ENCODE data around the gene ZBTB16. TPM values are rescaled to one million over a fixed set of nuclear protein-coding genes. Genes with fewer than 3 reads are reported as not detected.

The ZBTB16 gene
- total RNA-seq, 3 donors from 2014 or later (not counting 1 experiment from before 2014, with no cell fraction given): 104 to 224 (median 156) TPM

DNA sequence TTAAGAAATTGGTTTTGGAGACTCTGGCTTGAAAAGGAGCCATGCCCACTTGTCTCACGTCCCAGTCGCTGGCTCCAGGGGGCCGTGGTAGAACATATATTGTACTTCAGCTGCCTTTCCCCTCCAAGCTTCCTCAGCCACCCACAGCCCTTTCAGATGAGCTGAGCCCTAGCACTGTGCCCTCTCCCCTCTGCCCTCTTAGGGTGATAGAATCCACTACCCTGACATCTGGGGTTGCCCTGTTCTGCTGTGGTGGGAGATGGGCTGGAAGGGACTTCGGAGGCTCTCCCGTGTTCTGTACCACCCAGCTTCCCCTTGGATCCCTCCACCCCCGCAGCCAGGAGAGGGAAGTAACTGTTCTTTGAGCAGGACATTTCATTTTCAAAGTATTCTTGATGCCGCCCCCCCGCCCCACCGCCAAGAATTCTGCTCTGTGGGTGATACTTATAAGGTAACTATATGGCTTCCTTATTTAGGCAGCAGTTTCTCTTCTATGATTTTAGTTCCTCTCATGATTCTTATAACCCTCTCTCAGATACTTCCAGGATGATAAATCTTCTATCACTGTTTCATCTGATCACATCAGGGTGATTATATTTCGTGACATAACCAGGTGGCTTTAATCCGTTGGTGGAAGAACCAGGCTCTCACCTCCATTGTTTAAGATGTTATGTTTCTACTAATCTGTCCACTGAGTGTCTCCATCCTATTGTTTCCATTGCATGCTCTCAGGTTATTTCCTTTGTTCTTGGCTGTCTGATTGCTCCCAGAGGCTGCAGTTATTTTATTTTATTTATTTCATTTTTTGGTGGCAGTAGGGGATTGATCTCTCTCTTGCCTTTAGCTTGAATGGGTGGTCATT lies 24.1 kb downstream of the ZBTB16 start:
- H3K27ac Mint-ChIP-seq: peak overlapping the region; percentile 89 to 100
- H3K4me1 Mint-ChIP-seq: peaks cover 99% of the 10 kb centered on the region in 2 donors
- Histone ChIP-seq H3K4me1 (ENCODE audit: control insufficient read depth, insufficient read depth, low read length) (peaks cover 97% of the 10 kb centered on the region), H3K27ac (ENCODE audit: low read length) (peak overlapping the region; percentile 66), H3K36me3 (ENCODE audit: control insufficient read depth, insufficient read depth, low read length) (no peaks in the 10 kb centered on the region), H3K9me3 (ENCODE audit: control insufficient read depth, insufficient read depth, low read length) (no peaks in the 10 kb centered on the region), H3K27me3 (ENCODE audit: control insufficient read depth, insufficient read depth, low read length) (no peaks in the 10 kb centered on the region), H3K4me3 (ENCODE audit: low read length) (no peak overlapping the region)
- TF ChIP-seq, protein P1, sequence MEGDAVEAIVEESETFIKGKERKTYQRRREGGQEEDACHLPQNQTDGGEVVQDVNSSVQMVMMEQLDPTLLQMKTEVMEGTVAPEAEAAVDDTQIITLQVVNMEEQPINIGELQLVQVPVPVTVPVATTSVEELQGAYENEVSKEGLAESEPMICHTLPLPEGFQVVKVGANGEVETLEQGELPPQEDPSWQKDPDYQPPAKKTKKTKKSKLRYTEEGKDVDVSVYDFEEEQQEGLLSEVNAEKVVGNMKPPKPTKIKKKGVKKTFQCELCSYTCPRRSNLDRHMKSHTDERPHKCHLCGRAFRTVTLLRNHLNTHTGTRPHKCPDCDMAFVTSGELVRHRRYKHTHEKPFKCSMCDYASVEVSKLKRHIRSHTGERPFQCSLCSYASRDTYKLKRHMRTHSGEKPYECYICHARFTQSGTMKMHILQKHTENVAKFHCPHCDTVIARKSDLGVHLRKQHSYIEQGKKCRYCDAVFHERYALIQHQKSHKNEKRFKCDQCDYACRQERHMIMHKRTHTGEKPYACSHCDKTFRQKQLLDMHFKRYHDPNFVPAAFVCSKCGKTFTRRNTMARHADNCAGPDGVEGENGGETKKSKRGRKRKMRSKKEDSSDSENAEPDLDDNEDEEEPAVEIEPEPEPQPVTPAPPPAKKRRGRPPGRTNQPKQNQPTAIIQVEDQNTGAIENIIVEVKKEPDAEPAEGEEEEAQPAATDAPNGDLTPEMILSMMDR (IDR thresholded peaks at IDR 0.05): no peak
- WGBS (ENCODE audit: insufficient coverage): 25% methylated on average over 6 of the region's 11 CpGs
- intact Hi-C loops (cut with micrococcal nuclease): loop anchor here (5.0 kb wide), 1 partner anchor 49 kb away; no protein-coding TSS in a partner anchor
- no peaks in the 10 kb centered on the region for H3K36me3 Mint-ChIP-seq
- no peaks in the 10 kb centered on the region for H3K9me3 Mint-ChIP-seq
- ATAC-seq: no peak
- H3K27me3 Mint-ChIP-seq (ENCODE audit: low read depth in 2 of 2): no peaks in the 10 kb centered on the region
- H3K4me3 Mint-ChIP-seq: peak overlapping the region; percentile 78
- DNase-seq: no peak

DNA sequence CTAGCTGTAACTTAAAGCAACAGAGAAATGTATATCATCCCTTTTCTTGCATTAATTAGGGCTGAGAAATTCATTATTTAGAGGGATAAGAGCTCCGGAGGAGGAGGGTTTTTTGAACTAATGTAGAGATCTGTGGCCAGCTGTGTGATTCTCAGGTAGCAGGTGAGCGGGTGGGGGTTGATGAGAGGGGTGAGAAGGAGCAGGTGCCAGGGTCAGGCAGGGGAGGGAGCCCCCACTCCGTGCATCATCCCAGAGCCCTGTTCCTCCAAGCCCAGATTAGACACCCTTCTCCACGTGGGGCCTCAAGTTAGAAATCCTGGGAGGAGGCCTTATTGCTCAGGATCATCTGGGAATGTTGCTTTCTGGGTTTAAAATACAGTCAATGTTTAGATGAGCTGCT lies 24.9 kb downstream of the ZBTB16 start:
- Histone ChIP-seq H3K27ac (ENCODE audit: low read length) (no peak overlapping the region), H3K9me3 (ENCODE audit: control insufficient read depth, insufficient read depth, low read length) (no peaks in the 10 kb centered on the region), H3K36me3 (ENCODE audit: control insufficient read depth, insufficient read depth, low read length) (no peaks in the 10 kb centered on the region), H3K4me3 (ENCODE audit: low read length) (no peak overlapping the region), H3K4me1 (ENCODE audit: control insufficient read depth, insufficient read depth, low read length) (peaks cover 96% of the 10 kb centered on the region), H3K27me3 (ENCODE audit: control insufficient read depth, insufficient read depth, low read length) (no peaks in the 10 kb centered on the region)
- Mint-ChIP-seq H3K4me1 (peaks cover 99% of the 10 kb centered on the region in 2 donors), H3K4me3 (peak overlapping the region; percentile 78), H3K27ac (peak overlapping the region; percentile 89 to 100), H3K9me3 (no peaks in the 10 kb centered on the region), H3K36me3 (no peaks in the 10 kb centered on the region), H3K27me3 (ENCODE audit: low read depth in 2 of 2) (no peaks in the 10 kb centered on the region)
- 88% methylated on average over 2 of the region's 4 CpGs for WGBS (ENCODE audit: insufficient coverage)
- TF ChIP-seq, protein P1 (IDR thresholded peaks at IDR 0.05): no peak
- no peak for ATAC-seq
- intact Hi-C loops (cut with micrococcal nuclease): loop anchor here (5.0 kb wide), 1 partner anchor 48 kb away; no protein-coding TSS in a partner anchor
- DNase-seq: no peak

DNA sequence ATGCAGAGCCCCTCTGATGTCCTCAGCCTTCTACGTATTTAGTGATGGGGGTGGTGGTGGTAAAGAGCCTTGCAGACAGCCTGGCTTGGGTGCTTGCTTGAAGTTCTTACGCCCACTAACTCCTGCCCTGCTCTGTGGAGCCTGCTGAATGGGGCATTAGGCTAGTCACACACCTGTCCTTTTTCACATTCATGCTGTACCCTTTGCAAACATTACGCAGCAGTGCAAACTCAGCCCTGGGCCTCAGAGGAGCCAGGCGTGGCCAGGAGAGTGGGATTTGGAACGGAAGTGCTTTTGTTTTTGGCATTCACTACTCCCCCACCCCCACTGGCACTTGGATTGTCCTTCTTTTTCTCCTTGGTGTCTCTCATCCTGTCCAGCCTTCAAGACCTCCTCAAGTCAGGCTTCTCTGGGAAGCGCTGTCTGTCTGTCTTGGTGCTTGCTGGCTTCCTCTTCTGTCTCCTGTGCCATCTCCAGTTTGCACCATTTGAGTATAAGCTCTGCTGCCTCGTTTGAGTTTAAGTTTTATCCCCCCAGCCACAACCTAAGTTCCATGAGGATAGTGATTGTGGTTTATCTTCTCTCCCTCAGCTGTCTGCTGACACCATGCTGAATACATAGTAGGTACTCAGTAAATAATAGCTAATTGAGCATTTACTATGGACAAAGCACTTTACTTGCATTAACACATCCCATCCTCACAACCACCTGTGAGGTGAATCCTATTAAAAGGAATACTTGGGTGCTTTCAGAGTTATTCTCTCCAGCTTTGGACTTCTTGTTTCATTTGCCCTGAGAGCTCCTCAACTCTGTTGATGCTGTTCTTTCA lies 26.7 kb downstream of the ZBTB16 start:
- Mint-ChIP-seq H3K4me1 (peaks cover 99% of the 10 kb centered on the region in 2 donors), H3K9me3 (no peaks in the 10 kb centered on the region), H3K36me3 (no peaks in the 10 kb centered on the region), H3K4me3 (peak overlapping the region; percentile 60), H3K27ac (peak overlapping the region; percentile 89 to 100), H3K27me3 (ENCODE audit: low read depth in 2 of 2) (no peaks in the 10 kb centered on the region)
- TF ChIP-seq, protein P1 (IDR thresholded peaks at IDR 0.05): no peak
- Histone ChIP-seq H3K4me1 (ENCODE audit: control insufficient read depth, insufficient read depth, low read length) (peaks cover 98% of the 10 kb centered on the region), H3K27ac (ENCODE audit: low read length) (peak overlapping the region; percentile 56), H3K27me3 (ENCODE audit: control insufficient read depth, insufficient read depth, low read length) (no peaks in the 10 kb centered on the region), H3K9me3 (ENCODE audit: control insufficient read depth, insufficient read depth, low read length) (no peaks in the 10 kb centered on the region), H3K4me3 (ENCODE audit: low read length) (no peak overlapping the region), H3K36me3 (ENCODE audit: control insufficient read depth, insufficient read depth, low read length) (no peaks in the 10 kb centered on the region)
- WGBS (ENCODE audit: insufficient coverage): 70% methylated on average over 6 of the region's 7 CpGs
- DNase-seq: no peak
- ATAC-seq: no peak
- intact Hi-C loops (cut with micrococcal nuclease): no loop called here

All from natural killer cell (primary cell).